DMS 273 (cell line): ENCODE results near the gene BPIFB3.
A peak's percentile ranks its signal among the peaks of the same experiment; 100 is the strongest.

Experiments
- DNase-seq: peaks from one replicate; lab custom pipeline; 2025; ENCODE audit not compliant: unreplicated experiment; lab: John Stamatoyannopoulos, UW

Gene BPIFB3

GRCh38 chr20:33061658-33062028 is 7.9 kb downstream of the BPIFB3 start:
- no peak for DNase-seq

- no peak for DNase-seq
Measured at GRCh38 chr20:33062105-33062824, 8.6 kb downstream of the BPIFB3 start.

- no peak for DNase-seq
Measured at GRCh38 chr20:33062825-33063149, 9.1 kb downstream of the BPIFB3 start.

- no peak for DNase-seq
Measured at GRCh38 chr20:33063271-33063670, 9.6 kb downstream of the BPIFB3 start.

GRCh38 chr20:33064572-33065287 is 11.0 kb downstream of the BPIFB3 start:
- no peak for DNase-seq

GRCh38 chr20:33065785-33066184 is 12.1 kb downstream of the BPIFB3 start:
- no peak for DNase-seq

GRCh38 chr20:33067806-33068205 is 14.1 kb downstream of the BPIFB3 start:
- DNase-seq = no peak

GRCh38 chr20:33068251-33068939 is 14.7 kb downstream of the BPIFB3 start:
- DNase-seq = no peak

- DNase-seq = no peak
Measured at GRCh38 chr20:33069673-33070072, 16.0 kb downstream of the BPIFB3 start.

GRCh38 chr20:33070111-33071053 is 16.7 kb downstream of the BPIFB3 start:
- no peak for DNase-seq

- no peak for DNase-seq
Measured at GRCh38 chr20:33071198-33071597, 17.5 kb downstream of the BPIFB3 start.

GRCh38 chr20:33072362-33072761 is 18.7 kb downstream of the BPIFB3 start:
- no peak for DNase-seq

GRCh38 chr20:33072813-33073212 is 19.1 kb downstream of the BPIFB3 start:
- no peak for DNase-seq

GRCh38 chr20:33074675-33075074 is 21.0 kb downstream of the BPIFB3 start:
- DNase-seq = no peak

- no peak for DNase-seq
Measured at GRCh38 chr20:33075281-33075680, 21.6 kb downstream of the BPIFB3 start.

GRCh38 chr20:33076662-33077372 is 23.1 kb downstream of the BPIFB3 start:
- peak; percentile 49 for DNase-seq

- no peak for DNase-seq
Measured at GRCh38 chr20:33079259-33079658, 25.6 kb downstream of the BPIFB3 start, which contains the start of gene BPIFB4. BPIFB4 (plus strand) TSS chr20:33079643; CDS start chr20:33081527, 1,884 bp downstream.

- DNase-seq = no peak
Measured at GRCh38 chr20:33081411-33082154, 27.9 kb downstream of the BPIFB3 start.

- no peak for DNase-seq
Measured at GRCh38 chr20:33082546-33082945, 28.8 kb downstream of the BPIFB3 start.
